ENCODE measurements around the gene NDUFAB1.
"Not testable (repeated sequence)": the region's sequence is repeated elsewhere in the genome, so short reads cannot be mapped to it uniquely, and the experiment has no call there.

The NDUFAB1 gene

DNA sequence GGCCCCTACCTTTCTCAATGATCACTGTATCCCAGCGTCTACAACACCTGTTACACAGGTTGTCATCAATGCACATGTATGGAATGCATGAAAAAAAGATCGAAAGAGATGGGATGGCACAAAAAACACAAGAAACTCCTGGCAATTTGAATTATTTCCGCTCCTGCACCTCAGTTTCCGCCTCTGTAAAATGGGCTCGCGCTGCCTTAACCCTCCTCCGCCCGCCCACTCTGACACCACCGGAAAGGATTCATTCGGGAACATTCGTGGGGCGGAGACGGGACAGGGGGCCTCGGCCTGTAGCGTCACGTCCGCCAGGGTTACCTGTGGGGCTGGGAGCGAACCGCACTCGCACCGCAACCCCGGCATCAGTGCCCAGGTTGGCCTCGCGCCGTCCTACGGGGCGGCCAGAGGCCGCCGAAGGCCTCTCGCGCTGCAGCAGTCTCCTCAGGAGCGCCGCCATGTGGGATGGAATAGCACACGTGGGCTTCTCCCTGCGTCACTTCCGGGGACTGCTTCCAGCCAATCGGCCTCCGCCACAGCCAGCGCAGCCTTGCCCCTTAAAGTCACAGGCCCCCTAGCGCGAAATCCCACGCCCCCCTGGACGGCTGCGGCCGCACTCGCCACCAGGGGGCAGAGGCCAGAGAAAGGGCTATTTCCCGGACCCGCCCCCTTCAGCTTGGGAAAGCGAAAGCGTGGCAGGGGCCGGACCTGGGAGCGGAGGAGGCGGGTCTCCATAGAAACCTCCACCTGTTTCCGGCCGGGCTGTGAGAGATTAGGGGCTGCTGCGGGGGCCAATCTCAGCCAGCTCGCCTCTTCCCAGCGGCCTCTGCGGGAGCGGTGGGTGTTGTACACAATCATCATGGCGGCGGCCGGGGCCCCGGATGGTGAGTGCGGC is 39.0 kb downstream of the NDUFAB1 start, which contains the start of the genes EARS2 and UBFD1:
EARS2 (minus strand) TSS at position 470 of the 898 bp plus-strand sequence; CDS start at position 463, 7 bp downstream.
UBFD1 (plus strand) TSS at position 847 of the 898 bp plus-strand sequence; CDS start at position 863, 16 bp downstream.
- in situ Hi-C loops (cut with MboI; ENCODE audit: low sequenced_read_pairs), result no loop called here

DNA sequence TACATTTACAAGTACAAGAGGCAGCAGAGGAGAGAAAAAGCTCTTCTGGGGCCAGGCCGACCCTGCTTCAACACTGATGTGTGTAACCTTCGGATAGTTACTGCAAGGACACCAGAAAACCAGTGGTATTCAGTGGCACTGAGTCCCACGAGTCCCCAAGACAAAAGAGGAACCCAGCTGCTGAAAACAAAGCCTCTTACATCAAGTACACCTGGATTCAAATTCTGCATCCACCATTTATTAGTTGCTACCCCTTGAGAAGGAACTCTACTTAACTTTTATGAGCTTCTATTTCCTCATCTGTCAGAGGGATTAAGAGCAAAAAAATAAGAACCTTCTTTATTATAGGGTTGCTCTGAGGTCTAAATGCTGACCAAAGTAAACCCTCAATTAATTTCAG is 41.6 kb downstream of the NDUFAB1 start:
- in situ Hi-C loops (cut with MboI; ENCODE audit: low sequenced_read_pairs), result no loop called here

DNA sequence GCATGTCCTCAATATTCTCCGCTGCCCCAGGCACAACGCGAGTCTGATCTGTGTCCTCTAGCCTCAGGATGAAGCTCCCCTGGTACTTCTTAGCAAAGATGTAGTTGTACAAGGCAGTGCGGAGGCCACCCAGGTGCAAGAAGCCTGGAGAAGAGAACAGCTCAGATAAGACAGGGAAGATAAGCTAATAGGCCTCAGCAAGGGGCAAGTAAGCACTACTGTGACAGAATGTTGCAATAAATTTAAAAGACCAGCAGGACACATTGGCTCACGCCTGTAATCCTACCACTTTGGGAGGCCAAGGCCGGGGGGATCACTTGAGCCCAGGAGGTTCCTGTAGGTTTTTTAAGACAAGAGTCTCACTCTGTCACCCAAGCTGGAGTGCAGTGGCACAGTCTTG is 44.0 kb downstream of the NDUFAB1 start:
- in situ Hi-C loops (cut with MboI; ENCODE audit: low sequenced_read_pairs), result no loop called here

DNA sequence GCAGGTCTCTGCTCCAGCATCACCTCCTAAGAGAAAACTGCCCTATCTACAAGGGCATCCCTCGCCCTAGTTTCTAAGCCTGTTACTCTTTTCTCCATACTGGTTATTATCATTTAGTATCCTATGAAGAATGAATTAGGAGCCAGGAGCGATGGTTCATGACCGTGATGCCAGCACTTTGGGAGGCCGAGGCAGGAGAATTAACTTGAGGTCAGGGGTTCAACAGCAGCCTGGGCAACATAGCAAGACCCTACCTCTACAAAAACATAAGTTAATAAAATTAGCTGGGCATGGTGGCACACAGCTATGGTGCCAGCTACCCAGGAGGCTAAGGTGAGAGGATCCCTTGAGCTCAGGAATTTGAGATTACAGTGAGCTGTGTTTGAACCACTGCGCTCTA is 46.2 kb downstream of the NDUFAB1 start:
- in situ Hi-C loops (cut with MboI; ENCODE audit: low sequenced_read_pairs), result no loop called here

DNA sequence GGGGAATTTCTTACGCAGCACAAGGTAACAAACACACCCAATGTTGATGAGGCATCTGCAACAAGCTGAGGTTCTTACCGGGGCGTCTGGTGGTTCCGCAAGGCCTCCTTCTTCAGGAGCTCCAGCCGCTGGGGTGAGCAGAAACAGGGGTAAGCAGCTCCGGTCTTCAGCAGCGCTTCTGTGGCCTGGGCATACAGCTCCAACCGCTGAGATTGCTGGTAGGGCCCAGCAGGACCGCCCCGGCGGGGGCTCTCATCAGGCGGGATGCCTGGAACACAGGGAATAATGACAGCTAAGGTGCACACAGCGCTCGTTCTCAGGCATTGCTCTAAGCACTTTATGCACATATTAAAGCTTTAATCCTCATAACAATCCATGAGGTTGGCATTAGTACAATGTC is 51.7 kb downstream of the NDUFAB1 start:
- in situ Hi-C loops (cut with MboI; ENCODE audit: low sequenced_read_pairs), result no loop called here

DNA sequence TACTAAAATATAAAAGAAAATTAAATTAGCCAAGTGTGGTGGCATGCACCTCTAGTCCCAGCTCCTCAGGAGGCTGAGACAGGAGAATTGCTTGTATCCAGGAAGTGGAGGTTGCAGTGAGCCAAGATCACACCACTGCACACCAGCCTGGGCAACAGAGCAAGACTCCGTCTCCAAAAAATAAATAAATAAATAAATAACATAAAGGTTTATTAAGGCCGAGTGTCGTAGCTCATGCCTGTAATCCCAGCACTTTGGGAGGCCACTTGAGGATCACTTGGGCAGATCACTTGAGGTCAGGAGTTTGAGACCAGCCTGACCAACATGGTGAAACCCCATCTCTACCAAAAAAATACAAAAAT is 55.3 kb downstream of the NDUFAB1 start:
- in situ Hi-C loops (cut with MboI; ENCODE audit: low sequenced_read_pairs), result not testable (repeated sequence)

DNA sequence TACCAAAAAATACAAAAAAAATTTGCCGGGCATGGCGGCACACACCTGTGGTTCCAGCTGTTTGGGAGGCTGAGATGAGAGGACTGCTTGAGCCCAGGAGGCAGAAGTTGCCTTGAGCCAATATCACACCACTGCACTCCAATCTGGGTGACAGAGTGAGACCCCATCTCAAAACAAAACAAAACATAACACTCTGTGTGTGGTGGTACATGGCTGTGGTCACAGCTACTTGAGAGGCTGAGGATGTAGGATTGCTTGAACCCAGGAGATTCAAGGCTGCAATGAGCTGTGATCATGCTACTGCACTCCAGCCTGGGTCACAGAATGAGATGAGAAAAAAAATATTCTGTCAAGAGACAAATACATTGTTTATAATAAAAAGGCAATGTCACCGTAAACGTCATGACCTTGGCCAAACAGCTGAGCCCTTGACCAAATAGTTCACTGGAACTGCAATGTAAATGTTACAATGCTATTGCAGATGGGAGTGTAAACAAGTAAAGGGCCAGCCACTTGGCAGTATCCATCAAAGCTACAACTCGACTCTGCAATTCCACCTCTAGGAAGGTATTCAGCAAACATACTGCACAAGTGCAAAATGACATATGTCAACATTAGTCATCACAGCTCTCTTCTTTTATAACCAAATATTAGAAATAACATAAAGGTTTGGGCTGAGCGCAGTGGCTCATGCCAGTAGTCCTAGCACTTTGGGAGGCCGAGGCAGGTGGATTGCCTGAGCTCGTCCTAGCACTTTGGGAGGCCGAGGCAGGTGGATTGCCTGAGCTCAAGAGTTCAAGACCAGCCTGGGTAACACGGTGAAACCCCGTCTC is 55.9 kb downstream of the NDUFAB1 start:
- in situ Hi-C loops (cut with MboI; ENCODE audit: low sequenced_read_pairs), result no loop called here

DNA sequence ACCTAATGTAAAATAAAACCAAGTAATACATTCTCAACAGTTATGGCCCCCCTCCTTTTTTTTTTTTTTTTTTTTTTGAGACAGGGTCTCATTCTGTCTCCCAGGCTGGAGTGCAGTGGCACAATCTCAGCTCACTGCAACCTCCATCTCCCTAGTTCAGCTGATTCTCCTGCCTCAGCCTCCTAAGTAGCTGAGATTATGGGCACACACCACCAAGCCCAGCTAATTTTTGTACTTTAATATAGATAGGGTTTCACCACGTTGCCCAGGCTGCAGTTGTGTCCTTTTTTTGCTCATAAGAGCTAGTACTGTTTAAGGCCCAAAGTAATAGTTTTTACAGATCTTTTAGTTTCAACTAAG is 57.2 kb downstream of the NDUFAB1 start:
- in situ Hi-C loops (cut with MboI; ENCODE audit: low sequenced_read_pairs), result no loop called here

DNA sequence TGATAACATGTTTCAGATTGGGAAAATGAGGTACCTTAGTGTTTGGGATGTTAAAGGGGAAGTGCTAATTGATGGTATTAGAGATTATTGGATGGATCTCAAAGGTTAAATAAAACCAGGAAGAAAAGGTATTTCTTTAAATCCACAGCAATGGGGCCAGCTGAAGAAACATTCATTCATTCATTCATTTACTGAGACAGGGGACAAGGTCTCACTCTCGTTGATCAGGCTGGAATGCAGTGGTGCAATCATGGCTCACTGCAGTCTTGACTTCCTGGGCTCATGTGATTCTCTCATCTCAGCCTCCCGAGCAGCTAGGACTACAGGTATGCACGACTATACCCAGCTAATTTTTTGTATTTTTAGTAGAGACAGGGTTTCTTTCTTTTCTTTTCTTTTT is 58.7 kb downstream of the NDUFAB1 start:
- in situ Hi-C loops (cut with MboI; ENCODE audit: low sequenced_read_pairs), result no loop called here

DNA sequence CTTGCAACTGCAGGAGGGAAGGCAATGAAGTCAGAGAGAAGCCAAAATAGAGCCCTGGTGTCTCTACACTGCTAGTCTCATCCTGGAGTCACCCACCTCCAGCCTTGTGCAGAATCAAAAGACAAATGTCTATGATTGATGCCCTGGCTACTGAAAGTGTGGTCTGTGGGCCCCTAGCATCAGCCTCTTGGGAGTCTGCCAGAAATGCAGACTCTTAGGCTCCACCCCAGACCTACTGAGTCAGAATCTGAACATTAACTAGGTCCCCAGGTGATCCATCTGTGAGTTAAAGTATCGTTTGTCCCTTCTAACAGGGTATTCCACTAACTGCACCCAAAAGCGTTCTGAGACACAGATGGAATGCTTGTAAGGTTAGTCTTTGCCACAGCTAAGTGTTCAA is 60.2 kb downstream of the NDUFAB1 start:
- in situ Hi-C loops (cut with MboI; ENCODE audit: low sequenced_read_pairs), result no loop called here

DNA sequence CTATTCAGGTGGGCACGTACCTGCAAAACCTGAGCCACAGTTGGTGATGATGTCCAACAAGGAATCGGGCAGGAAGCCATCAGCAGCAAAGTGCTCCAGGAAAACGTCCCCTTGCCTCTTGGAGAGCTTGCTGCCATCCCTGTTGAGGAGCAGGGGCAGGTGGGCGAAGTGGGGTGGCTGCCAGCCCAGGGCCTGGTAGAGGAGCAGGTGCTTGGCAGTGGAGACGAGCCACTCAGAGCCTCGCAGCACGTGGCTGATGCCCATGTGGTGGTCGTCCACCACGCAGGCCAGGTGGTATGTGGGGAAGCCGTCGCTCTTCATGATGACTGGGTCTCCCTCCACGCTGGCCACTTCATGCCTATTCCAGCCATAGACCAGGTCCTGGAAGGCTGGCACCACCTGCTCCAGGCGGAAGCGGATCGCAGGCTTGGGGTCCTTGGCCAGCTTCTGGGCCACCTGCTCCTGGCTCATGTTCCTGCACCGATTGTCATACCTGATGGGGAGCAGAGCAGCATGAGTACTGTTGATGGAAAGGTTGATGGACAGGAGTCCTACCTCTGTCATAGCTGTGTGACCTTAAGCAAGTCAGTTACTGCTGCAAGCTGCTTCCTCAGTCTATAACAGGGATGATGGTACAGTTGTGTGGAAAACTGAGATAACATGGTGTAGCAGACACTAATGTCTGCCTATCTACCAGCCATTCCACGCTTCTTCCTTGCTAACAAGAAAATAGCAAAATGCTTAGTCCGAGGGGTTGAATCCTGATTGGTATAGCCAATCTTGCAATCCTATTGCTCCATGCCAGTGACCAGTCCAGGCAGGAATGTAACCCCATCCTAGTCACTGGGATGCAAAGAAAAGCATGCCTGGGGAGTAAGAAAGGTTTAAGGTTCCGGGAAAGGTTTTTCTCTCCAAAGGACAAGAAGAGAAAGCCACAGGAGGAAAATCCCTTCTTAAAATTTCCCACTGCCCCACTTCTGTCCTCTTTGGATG is 61.0 kb downstream of the NDUFAB1 start:
- in situ Hi-C loops (cut with MboI; ENCODE audit: low sequenced_read_pairs), result no loop called here

DNA sequence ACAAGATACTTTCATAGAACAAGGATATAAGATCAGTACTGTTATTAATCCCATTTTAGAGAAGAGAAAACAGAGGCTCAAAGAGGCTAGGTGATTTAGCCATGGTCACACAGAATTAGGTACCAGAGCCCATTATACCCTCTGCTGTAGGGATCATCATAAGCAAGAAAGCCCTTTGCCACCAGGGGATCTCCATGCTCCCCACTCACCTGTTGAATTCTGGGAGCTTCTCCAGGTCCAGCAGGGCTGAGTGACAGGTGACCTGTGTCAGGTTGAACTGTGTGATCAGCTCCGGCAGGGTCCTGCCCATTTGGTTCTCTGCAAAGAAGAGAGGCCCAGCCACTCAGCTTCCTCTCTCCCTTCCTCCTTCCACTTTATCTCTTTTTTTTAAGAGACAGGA is 63.7 kb downstream of the NDUFAB1 start:
- in situ Hi-C loops (cut with MboI; ENCODE audit: low sequenced_read_pairs), result no loop called here
